GM19099 (cell line): ENCODE measurements around the gene C2orf80.

Source experiments
- POLR2A ChIP-seq: IDR thresholded peaks from 3 replicates; pipeline ENCODE4 v1.6.1; 2011; ENCODE audit warnings: low read depth; ENCODE audit not compliant: insufficient read length; ENCODE audit errors: extremely low read depth

Gene C2orf80

DNA sequence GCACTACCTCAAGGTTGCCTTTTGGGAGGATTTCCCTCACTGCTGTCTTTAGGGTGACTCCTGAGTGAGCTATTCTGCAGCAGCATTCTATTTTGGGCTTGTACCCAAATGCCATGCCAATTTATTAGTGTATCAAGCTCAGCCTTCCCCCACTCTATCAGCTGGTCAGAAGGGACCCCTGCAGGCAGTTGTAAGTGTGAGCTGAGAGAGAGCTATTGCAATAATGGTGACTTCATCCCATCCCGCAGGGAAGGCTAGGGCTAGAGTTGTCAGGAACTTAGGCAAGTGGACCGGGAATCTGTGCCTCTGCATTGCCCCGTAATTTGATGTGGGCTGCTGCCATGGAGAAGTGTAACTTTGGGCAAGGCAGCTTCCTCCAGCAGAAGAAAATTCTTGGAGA lies 42.1 kb downstream of the C2orf80 start:
- TF ChIP-seq POLR2A, result no peak

DNA sequence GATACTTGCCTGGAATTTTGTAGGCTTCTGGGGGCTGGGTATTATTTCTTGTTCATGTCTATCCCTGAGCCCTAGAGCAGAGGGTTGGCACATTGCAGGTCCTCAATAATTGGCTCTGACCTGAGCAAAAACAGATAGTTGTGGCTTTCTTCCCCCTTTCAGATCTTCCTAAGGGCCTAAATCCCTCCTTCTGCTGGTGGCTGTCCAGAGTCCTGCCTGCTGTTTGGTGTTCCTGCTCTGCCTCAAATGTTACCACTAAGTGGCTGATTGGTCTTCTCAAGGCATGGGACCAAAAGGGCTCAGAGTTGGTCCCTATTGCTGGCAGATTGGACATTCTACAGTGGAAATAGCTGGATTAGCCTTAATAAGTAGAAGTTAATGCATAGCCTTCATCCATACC lies 42.8 kb downstream of the C2orf80 start:
- no peak for TF ChIP-seq POLR2A

DNA sequence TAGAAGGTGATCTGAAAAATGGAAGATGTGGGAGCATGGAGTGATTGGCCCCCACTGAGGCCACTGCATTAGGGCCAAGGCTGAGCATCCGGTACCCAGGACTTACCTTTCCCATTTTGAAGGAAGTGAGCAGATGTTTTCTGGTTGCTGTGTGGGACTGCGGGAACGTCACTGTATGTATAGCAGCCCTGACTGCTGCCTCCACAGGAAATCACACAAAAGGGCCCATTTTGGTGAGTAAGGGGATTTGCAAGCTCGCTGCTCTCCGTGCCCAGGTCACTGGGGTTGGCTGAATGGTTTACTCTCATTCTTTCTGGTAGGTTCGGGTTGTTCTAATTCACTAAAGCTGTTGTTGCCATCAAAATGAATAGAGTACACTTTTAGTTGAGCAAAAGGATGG lies 43.8 kb downstream of the C2orf80 start, which contains the start of gene CRYGB:
Gene CRYGB, minus strand, starts transcription at position 153 of the 400 bp plus-strand sequence. Its CDS starts 38 bp downstream, at position 115.
- TF ChIP-seq POLR2A, result no peak

DNA sequence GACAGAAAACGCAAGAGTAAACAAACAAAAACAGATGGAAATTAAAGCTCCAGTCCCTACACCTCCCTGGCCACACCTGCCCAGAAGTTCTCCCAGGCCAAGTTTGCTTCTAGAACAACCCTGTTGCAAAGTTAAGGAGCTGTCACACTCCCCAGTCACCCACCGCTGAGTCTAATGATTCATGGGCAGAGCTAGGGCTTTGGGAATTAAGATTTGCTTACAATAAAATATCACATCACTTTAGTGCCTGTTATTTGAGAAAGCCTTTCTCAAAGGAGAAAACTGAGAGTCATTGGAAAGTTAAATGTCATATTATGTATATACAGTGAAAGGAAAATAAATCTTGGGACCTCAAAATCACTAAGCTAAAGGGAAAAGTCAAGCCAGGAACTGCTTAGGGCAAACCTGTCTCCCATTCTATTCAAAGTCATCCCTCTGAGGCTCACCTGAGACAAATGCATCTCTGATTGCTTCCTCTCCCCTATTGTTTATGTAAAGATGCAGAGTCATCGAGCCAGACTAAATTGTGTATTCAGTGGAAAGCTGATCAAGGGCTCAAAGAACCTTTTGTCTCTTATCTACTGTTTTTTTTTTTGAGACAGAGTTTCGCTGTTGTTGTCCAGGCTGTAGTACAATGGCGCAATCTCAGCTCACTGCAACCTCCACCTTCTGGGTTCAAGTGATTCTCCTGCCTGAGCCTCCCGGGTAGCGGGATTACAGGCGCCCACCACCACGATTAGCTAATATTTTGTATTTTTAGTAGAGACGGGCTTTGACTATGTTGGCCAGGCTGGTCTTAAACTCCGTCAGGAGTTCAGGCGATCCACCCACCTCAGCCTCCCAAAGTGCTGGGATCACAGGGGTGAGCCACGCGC lies 46.7 kb downstream of the C2orf80 start:
- no peak for TF ChIP-seq POLR2A

DNA sequence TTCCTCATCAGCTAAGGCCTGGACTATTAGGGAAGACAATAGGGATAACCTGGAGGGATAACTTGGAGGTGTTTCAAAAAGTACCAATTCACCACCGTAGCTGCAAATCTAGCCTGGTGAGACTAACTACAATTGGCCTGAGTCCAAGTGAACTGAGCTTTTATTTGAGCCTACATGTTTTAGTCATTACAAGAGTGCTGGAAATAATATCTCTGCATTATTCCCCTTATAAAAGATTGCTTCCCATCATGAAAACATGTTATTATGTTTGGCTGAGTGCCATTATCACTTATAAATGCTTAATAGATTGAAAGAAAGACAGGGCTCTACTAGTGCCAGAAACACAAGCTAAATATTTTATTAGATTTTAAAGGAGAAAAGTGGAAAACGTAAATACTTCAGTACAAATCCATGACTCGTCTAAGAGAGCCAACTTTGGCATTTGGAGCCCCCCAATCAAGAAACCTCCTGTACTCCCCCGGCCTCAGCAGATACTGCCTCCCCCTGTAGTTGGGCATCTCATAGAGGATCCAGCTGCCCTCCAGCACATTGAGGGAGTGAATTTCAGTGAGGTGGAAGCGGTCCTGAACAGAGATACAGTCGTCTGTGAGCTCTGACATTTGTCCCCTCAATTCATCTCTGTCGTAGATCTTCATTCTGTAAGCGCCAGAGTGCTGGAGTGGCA lies 47.4 kb downstream of the C2orf80 start:
- no peak for TF ChIP-seq POLR2A

DNA sequence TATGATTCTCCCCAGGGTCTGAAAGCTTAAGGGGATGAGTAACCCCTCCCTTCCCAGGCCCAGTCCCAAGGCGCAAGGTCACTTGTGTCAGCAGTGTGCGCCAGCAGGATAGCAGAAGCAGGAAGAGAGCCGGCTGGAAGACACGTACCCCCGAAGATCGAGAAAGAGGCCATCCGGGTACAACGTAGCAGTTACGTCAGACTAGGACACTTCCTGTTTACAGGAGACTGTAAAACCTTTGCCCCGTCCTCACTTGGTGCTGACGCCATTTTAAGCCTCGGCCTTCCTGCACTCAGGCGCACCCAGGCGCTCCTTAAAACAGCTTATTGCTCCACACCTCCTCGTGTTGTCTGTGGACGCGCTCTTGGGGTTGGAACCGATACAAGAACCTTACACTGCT lies 50.4 kb downstream of the C2orf80 start:
- TF ChIP-seq POLR2A, result no peak

DNA sequence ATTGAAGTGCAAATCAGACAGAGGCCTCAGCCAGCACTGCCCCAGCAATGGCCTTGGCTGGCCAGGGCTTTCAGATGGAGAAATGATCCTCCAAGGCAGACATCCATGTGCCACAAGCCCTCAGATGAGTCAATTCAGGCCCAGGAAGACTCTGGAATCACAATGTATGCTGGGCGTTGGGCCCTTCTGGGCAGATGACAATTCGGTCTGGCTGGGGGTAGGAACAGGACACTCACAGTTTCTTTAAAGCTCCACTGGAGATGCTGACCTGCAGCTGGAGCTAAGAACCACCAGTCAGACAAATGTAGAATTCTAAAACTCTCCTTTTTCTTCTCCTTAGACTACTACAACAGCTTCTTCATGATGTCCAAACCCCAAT lies 53.1 kb downstream of the C2orf80 start:
- TF ChIP-seq POLR2A, result no peak

DNA sequence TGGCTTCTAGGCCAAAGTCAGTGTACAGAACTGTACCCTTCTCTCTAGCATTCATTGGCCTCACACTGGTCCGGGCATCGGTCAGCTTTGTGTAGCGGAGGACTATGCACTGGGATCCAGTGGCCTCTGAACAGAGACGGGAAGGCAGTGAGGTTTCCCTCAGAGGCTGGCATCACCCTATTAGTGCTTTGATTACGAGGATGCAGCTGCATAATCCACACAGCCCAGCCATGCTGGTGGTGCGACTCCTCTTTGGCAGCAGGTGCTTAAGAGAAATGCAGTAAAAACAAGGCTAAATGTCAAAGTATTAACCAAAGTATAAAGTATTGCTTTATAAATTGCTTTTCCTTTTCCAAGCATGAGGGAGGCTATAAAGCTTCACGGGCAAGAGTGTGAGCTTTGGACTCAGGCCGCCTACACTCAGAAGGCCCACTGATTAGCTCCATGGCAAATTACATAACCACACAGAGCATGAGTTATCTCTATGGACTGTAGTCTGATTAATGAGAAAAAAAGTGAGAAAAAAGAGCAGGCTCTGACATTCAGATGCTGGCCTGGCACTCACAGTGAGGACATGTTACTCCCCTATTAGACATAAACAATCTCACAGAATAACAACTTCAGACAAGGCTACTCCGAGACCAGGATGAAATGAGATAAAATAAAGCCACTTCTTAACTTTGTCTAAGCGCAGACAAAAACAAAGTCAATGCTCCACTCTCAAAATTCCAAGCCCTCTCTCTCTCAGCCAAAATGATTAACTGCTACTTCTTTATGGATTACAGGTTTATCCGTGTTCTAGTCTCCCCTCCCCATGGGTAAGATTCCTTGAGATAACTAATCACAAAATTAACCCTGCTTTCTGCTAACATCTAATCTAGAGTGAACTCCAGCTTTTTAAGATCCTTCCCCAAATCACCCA lies 53.8 kb downstream of the C2orf80 start:
- TF ChIP-seq POLR2A, result no peak

DNA sequence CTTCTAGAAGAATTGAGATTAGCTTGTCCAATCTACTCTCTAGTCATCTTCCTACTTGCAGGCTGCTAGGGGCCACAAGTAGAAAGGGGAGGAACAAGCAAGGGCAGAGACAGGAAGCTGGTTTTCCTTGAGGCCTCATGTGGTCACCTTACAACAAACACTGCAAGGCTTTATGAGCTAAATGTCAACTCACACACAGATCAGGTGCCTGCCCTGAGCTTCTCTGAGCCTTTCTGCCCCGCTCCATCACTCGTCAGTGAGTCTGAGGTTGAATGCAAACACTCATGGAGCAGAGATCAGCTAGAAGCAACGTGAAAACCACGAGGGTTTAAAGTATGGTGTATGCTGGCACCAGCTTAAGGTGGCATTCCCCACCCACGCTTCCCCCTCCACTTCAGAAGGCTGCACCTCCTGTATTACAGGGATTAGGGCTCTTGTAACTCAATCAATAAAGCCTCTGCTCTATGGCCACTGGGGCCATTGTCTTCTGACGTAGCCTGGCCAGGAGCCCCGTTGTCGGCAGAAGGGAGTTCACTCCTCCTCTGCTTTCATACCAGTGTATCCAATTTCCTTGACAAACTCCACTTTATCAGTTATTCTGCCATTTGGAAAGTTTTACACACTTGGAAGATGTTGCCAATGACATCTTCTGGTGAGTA lies 54.8 kb downstream of the C2orf80 start:
- no peak for TF ChIP-seq POLR2A

DNA sequence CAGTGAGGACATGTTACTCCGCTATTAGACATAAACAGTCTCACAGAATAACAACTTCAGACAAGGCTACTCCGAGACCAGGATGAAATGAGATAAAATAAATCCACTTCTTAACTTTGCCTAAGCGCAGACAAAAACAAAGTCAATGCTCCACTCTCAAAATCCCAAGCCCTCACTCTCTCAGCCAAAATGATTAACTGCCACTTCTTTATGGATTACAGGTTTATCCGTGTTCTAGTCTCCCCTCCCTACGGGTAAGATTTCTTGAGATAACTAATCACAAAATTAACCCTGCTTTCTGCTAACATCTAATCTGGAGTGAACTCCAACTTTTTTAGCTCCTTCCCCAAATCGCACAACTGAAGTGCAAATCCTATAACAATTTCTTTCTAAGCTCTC lies 59.1 kb downstream of the C2orf80 start:
- no peak for TF ChIP-seq POLR2A

DNA sequence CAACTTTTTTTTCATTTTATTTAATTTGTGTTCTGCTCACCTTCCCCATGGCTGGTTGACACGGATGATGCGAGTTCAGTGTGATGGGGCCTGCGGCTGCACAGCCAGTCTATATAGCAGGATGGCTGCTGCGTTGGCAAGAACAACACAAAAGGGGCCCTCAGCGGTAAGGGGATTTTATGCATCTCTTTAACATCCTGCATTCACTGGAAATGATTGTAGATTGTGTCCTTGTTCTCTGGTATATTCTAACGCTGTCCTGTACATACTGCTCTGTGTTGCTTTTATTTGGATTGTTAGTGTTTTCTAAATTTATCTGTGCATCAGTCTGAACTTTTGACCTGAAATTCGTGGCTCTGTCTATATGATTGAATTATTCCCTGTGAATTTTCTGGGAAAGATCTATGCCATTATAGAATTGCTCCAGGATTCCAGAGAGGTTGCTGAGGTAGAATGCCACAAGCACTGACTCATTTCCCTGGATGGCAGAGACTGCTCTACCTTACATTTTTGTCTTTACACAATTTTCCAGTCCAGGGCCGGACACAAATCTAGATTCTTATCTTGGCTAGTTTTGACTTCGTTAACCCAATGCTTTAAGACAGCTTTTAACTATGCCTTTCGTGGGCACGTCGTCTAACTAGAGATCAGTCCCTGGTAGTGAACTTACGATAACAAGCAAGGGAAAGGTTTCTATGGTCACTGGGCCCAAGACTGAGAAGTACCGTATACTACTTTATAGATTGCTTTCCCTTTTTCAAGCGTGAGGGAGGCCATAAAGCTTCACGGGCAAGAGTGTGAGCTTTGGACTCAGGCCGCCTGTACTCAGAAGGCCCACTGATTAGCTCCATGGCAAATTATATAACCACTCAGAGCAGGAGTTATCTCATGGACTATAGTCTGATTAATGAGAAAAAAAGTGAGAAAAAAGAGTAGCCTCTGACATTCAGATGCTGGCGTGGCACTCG lies 59.8 kb downstream of the C2orf80 start, which contains the start of gene CRYGC:
Gene CRYGC, minus strand, starts transcription at position 85 of the 968 bp plus-strand sequence. Its CDS starts 36 bp downstream, at position 49.
- TF ChIP-seq POLR2A, result no peak

DNA sequence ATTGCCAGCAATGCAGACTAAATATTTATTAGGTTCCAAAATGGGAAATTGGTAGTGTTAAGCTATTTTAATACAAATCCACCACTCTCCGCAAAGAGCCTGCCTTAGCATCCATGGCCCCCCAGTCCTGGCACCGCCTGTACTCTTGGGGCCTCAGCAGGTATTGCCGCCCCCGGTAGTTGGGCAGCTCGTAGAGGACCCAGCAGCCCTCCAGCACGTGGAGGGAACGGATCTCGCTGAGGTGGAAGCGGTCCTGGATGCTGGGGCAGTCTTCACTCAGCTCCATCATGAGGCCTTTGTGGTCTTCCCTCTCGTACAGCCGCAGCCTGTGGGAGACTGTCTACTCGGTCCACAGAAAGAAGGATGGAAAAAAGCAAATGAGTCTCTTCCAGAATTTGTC lies 61.7 kb downstream of the C2orf80 start:
- TF ChIP-seq POLR2A, result no peak

DNA sequence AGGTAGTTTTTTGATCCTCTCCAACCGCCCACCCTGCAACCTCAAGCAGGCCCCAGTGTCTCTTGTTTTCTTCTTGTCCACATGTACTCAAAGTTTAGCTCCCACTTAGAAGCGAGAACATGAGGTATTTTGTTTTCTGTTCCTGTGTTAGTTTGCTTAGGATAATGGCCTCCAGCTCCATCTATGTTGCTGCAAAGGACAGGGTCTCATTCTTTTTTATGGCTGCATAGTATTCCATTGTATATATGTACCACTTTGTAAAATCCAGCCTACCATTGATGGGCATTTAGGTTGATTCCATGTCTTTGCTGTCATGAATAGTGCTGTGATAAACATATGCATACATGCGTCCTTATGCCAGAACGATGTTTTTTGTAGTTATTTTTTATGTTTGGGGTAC lies 62.7 kb downstream of the C2orf80 start:
- TF ChIP-seq POLR2A, result no peak
